CD8-positive, alpha-beta memory T cell (primary cell): Measurements from ENCODE around the gene GCSAM. TPM values are rescaled to one million over a fixed set of nuclear protein-coding genes. Genes with fewer than 3 reads are reported as not detected.
A peak's percentile ranks its signal among the peaks of the same experiment; 100 is the strongest.

Experiments used
- CTCF ChIA-PET: fragments of 350-600 bp; sonication (Branson Sonifier 250); formaldehyde crosslinking; loops from one replicate; lab custom pipeline; 2021; ENCODE audit warnings: antibody characterized with exemption; lab: Charles Lee
- POLR2A ChIA-PET: fragments of 350-600 bp; sonication (Branson Sonifier 250); formaldehyde crosslinking; loops from one replicate; lab custom pipeline; 2021; ENCODE audit warnings: antibody characterized with exemption; lab: Charles Lee
- DNase-seq, 5 donors: peaks; one replicate each; pipeline versions ENCODE4 v3.0.0 to v3.0.0-alpha.2; 2020 to 2022; ENCODE audit warnings: mixed read lengths in 1 of 5
- H3K27ac ChIP-seq: one replicate; pipeline ENCODE4 v1.7.0; 2013; ENCODE audit warnings: low read depth, mild to moderate bottlenecking, low read length, moderate library complexity
- H3K27me3 ChIP-seq: 2 replicates; pipeline ENCODE4 v1.7.0; 2013; ENCODE audit warnings: low read length, mild to moderate bottlenecking; ENCODE audit not compliant: insufficient read depth, poor library complexity, severe bottlenecking
- H3K36me3 ChIP-seq: 2 replicates; pipeline ENCODE4 v1.7.0; 2013; ENCODE audit warnings: mild to moderate bottlenecking, low read length, moderate library complexity; ENCODE audit not compliant: insufficient read depth
- H3K4me1 ChIP-seq: 2 replicates; pipeline ENCODE4 v1.7.0; 2013; ENCODE audit warnings: mild to moderate bottlenecking, low read length, moderate library complexity; ENCODE audit not compliant: insufficient read depth
- H3K4me3 ChIP-seq: 2 replicates; pipeline ENCODE4 v1.7.0; 2013; ENCODE audit warnings: mild to moderate bottlenecking, low read length
- H3K9me3 ChIP-seq: 2 replicates; pipeline ENCODE4 v1.7.0; 2013; ENCODE audit warnings: mild to moderate bottlenecking, low read length
- H3K27ac Mint-ChIP-seq, 8 donors: one replicate each; pipeline ENCODE4 v1.8.0; 2020 to 2021; ENCODE audit warnings: mixed read lengths in 8 of 8, mild to moderate bottlenecking in 6 of 8, inconsistent platforms in 3 of 8, moderate library complexity in 3 of 8
- H3K27me3 Mint-ChIP-seq, 2 donors: one replicate each; pipeline ENCODE4 v1.8.0; 2020 to 2021; ENCODE audit warnings: mixed read lengths in 2 of 2, mild to moderate bottlenecking in 1 of 2, moderate library complexity in 1 of 2
- H3K36me3 Mint-ChIP-seq, 3 donors: one replicate each; pipeline ENCODE4 v1.8.0; 2020 to 2021; ENCODE audit warnings: mixed read lengths in 3 of 3, inconsistent platforms in 1 of 3, mild to moderate bottlenecking in 1 of 3
- H3K4me1 Mint-ChIP-seq, 3 donors: one replicate each; pipeline ENCODE4 v1.8.0; 2020 to 2021; ENCODE audit warnings: mixed read lengths in 3 of 3, inconsistent platforms in 1 of 3, mild to moderate bottlenecking in 1 of 3
- H3K4me3 Mint-ChIP-seq, 7 donors: one replicate each; pipeline ENCODE4 v1.8.0; 2020 to 2021; ENCODE audit warnings: mixed read lengths in 7 of 7, mild to moderate bottlenecking in 6 of 7, moderate library complexity in 4 of 7, inconsistent platforms in 2 of 7
- H3K9me3 Mint-ChIP-seq, 5 donors: one replicate each; pipeline ENCODE4 v1.8.0; 2020 to 2022; ENCODE audit warnings: mixed read lengths in 5 of 5, mild to moderate bottlenecking in 3 of 5, moderate library complexity in 2 of 5, inconsistent platforms in 1 of 5
- polyA plus RNA-seq: library from polyadenylated mRNA; unstranded; fragments of 300-500 nt; fragmentation: Illumina TruSeq; gene quantifications from one replicate; pipeline ENCODE4 v1.2.3, GENCODE V29; 2021
- total RNA-seq, 2 experiments: library from RNA; stranded (reverse); gene quantifications; one replicate each; pipeline ENCODE4 v1.2.3, GENCODE V29; 2021

The GCSAM gene
- total and polyA plus RNA-seq, 3 experiments from 2014 or later = 4.1 to 17.8 (median 4.8) TPM

GRCh38 chr3:112095731-112096130 lies 37.3 kb downstream of the GCSAM start:
- H3K4me1 Mint-ChIP-seq = peaks cover 1 to 17% (median 10%) of the 10 kb centered on the region in 3 donors
- ChIA-PET POLR2A (no interaction called here), CTCF (no interaction called here)

DNA sequence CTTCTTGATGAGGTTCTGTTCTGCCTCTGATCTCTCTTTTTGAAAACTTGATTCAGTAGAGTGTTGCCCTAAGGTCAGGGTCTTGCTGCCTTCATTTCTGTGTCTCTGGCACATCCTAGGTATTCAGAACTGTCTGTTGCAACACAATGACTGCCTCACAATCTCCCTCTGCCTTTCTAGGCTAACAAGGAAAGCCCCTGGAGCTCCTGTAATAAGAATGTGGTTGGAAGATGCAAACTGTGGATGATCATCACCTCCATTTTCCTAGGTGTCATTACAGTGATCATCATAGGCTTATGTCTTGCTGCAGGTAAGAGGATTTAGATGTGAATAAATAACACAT lies 39.9 kb downstream of the GCSAM start:
- Histone ChIP-seq H3K27ac (no peak overlapping the region), H3K9me3 (no peaks in the 10 kb centered on the region), H3K4me3 (no peak overlapping the region), H3K36me3 (no peaks in the 10 kb centered on the region), H3K27me3 (no peaks in the 10 kb centered on the region), H3K4me1 (peaks cover 8% of the 10 kb centered on the region)
- Mint-ChIP-seq H3K27ac (peak overlapping the region in 1 of 8 donors; percentile 37), H3K9me3 (no peaks in the 10 kb centered on the region), H3K27me3 (peaks cover 20 to 30% of the 10 kb centered on the region in 2 donors), H3K36me3 (peaks cover 0 to 4% (median 0%) of the 10 kb centered on the region in 3 donors), H3K4me1 (peaks cover 1 to 17% (median 14%) of the 10 kb centered on the region in 3 donors), H3K4me3 (no peak overlapping the region)
- POLR2A ChIA-PET = no interaction called here
- CTCF ChIA-PET = interaction anchor here (2.7 kb wide), 1 partner anchor 18 kb away, joined by 9 read pairs; no protein-coding TSS in a partner anchor
- no peak for DNase-seq

More at GRCh38 chr3:112095731-112096130, 37.3 kb downstream of the GCSAM start:
- no peak overlapping the region for H3K4me3 ChIP-seq
- Mint-ChIP-seq H3K36me3 (peaks cover 0 to 6% (median 0%) of the 10 kb centered on the region in 3 donors), H3K27me3 (peaks cover 11 to 19% of the 10 kb centered on the region in 2 donors), H3K9me3 (no peaks in the 10 kb centered on the region), H3K27ac (no peak overlapping the region), H3K4me3 (no peak overlapping the region)
- no peaks in the 10 kb centered on the region for H3K36me3 ChIP-seq
- peaks cover 5% of the 10 kb centered on the region for H3K4me1 ChIP-seq
- no peak overlapping the region for H3K27ac ChIP-seq
- no peak for DNase-seq
- H3K9me3 ChIP-seq = no peaks in the 10 kb centered on the region
- H3K27me3 ChIP-seq = no peaks in the 10 kb centered on the region

GRCh38 chr3:112092496-112093179 lies 40.4 kb downstream of the GCSAM start:
- ChIA-PET POLR2A (no interaction called here), CTCF (interaction anchor here (2.7 kb wide), 1 partner anchor 18 kb away, joined by 9 read pairs; no protein-coding TSS in a partner anchor)
- Histone ChIP-seq H3K9me3 (no peaks in the 10 kb centered on the region), H3K27me3 (no peaks in the 10 kb centered on the region), H3K4me3 (no peak overlapping the region), H3K36me3 (no peaks in the 10 kb centered on the region), H3K4me1 (peaks cover 8% of the 10 kb centered on the region), H3K27ac (no peak overlapping the region)
- Mint-ChIP-seq H3K9me3 (no peaks in the 10 kb centered on the region), H3K27ac (peak overlapping the region in 1 of 8 donors; percentile 37), H3K4me3 (no peak overlapping the region), H3K27me3 (peaks cover 20 to 28% of the 10 kb centered on the region in 2 donors), H3K36me3 (peaks cover 0 to 4% (median 0%) of the 10 kb centered on the region in 3 donors), H3K4me1 (peaks cover 1 to 17% (median 14%) of the 10 kb centered on the region in 3 donors)
- no peak for DNase-seq

- no peak for DNase-seq
- Mint-ChIP-seq H3K27ac (no peak overlapping the region), H3K4me1 (peaks cover 9 to 28% (median 25%) of the 10 kb centered on the region in 3 donors), H3K4me3 (no peak overlapping the region), H3K36me3 (peaks cover 0 to 4% (median 0%) of the 10 kb centered on the region in 3 donors), H3K9me3 (no peaks in the 10 kb centered on the region), H3K27me3 (peaks cover 25 to 26% of the 10 kb centered on the region in 2 donors)
- H3K27ac ChIP-seq = no peak overlapping the region
- H3K9me3 ChIP-seq = no peaks in the 10 kb centered on the region
- no peaks in the 10 kb centered on the region for H3K27me3 ChIP-seq
- POLR2A ChIA-PET = no interaction called here
- CTCF ChIA-PET = no interaction called here
- H3K36me3 ChIP-seq = no peaks in the 10 kb centered on the region
- no peak overlapping the region for H3K4me3 ChIP-seq
- peaks cover 8% of the 10 kb centered on the region for H3K4me1 ChIP-seq
Measured at GRCh38 chr3:112090887-112091586, 42.0 kb downstream of the GCSAM start.

DNA sequence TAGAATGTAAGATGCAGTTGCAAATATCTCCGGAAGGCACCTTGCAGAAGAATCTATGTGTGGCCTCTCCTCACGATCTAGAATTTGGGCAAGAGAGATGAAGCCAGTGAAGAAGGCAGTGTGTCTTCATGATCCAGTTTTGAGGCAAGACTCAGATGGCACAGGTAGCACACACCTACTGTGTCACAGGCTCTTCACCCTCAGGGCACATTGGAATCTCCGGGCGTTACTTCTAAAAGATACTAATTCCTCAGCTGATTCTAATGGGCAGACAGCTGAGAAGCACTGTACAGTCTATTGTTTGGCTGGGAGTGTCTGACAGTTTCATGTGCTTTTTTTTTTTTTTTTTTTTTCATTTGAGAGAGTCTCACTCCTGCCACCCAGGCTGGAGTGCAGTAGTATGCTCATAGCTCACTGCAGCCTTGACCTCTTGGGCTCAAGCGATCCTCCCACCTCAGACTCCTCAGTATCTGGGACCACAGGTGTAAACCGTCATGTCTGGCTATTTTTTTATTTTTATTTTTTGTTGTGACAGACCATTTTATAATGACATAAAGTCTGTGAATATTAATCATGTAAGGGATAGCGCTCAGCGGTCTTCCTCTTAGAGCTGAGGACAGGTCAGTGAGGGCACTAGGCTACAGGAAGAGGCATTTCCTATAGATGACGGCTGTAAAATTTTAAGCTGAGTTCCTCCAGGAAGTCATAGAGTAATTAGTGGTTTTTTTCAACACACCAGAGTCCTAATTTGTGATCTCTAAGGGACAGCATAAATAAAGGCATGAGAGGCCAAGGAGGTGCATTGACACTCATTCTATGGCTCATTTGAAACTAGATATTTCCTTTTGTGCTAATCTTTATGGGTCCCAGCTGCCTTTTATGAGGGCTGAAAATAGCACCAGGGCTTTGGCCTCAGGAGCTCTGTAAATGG lies 42.8 kb downstream of the GCSAM start:
- Histone ChIP-seq H3K4me1 (peaks cover 13% of the 10 kb centered on the region), H3K4me3 (no peak overlapping the region), H3K27ac (no peak overlapping the region), H3K36me3 (no peaks in the 10 kb centered on the region), H3K27me3 (no peaks in the 10 kb centered on the region), H3K9me3 (no peaks in the 10 kb centered on the region)
- H3K4me3 Mint-ChIP-seq = no peak overlapping the region
- ChIA-PET CTCF (no interaction called here), POLR2A (no interaction called here)
- no peak for DNase-seq
- H3K27ac Mint-ChIP-seq = peak overlapping the region in 1 of 8 donors; percentile 29
- H3K9me3 Mint-ChIP-seq = no peaks in the 10 kb centered on the region
- peaks cover 9 to 36% (median 31%) of the 10 kb centered on the region in 3 donors for H3K4me1 Mint-ChIP-seq
- peaks cover 0 to 2% (median 0%) of the 10 kb centered on the region in 3 donors for H3K36me3 Mint-ChIP-seq
- H3K27me3 Mint-ChIP-seq = peaks cover 23 to 26% of the 10 kb centered on the region in 2 donors

GRCh38 chr3:112088944-112089343 lies 44.1 kb downstream of the GCSAM start:
- H3K4me3 Mint-ChIP-seq = no peak overlapping the region
- ChIA-PET POLR2A (no interaction called here), CTCF (interaction anchor here (1.7 kb wide), 1 partner anchor 23 kb away, joined by 4 read pairs; no protein-coding TSS in a partner anchor)
- Histone ChIP-seq H3K4me3 (no peak overlapping the region), H3K27me3 (no peaks in the 10 kb centered on the region), H3K27ac (no peak overlapping the region), H3K36me3 (no peaks in the 10 kb centered on the region), H3K4me1 (peaks cover 13% of the 10 kb centered on the region), H3K9me3 (no peaks in the 10 kb centered on the region)
- peaks cover 11 to 39% (median 35%) of the 10 kb centered on the region in 3 donors for H3K4me1 Mint-ChIP-seq
- no peak overlapping the region for H3K27ac Mint-ChIP-seq
- H3K9me3 Mint-ChIP-seq = no peaks in the 10 kb centered on the region
- H3K27me3 Mint-ChIP-seq = peaks cover 22 to 26% of the 10 kb centered on the region in 2 donors
- no peak for DNase-seq
- H3K36me3 Mint-ChIP-seq = no peaks in the 10 kb centered on the region

- DNase-seq = no peak
- H3K27me3 Mint-ChIP-seq = peaks cover 22 to 23% of the 10 kb centered on the region in 2 donors
- no peaks in the 10 kb centered on the region for H3K9me3 Mint-ChIP-seq
- no peak overlapping the region for H3K27ac Mint-ChIP-seq
- Histone ChIP-seq H3K27ac (no peak overlapping the region), H3K4me1 (peaks cover 13% of the 10 kb centered on the region), H3K9me3 (no peaks in the 10 kb centered on the region), H3K4me3 (no peak overlapping the region), H3K27me3 (no peaks in the 10 kb centered on the region), H3K36me3 (no peaks in the 10 kb centered on the region)
- ChIA-PET POLR2A (no interaction called here), CTCF (interaction anchor here (1.7 kb wide), 1 partner anchor 24 kb away, joined by 4 read pairs; no protein-coding TSS in a partner anchor)
- peak overlapping the region in 3 of 7 donors; percentile 15 to 75 (median 25) for H3K4me3 Mint-ChIP-seq
- no peaks in the 10 kb centered on the region for H3K36me3 Mint-ChIP-seq
- peaks cover 10 to 31% (median 31%) of the 10 kb centered on the region in 3 donors for H3K4me1 Mint-ChIP-seq
Measured at GRCh38 chr3:112087746-112088145, 45.3 kb downstream of the GCSAM start.
